Activated CD8-positive, alpha-beta T cell treated with anti-CD3 and anti-CD28 coated beads for 36 hours (primary cell): ENCODE data around the gene TMEM41A. TPM values are rescaled to one million over a fixed set of nuclear protein-coding genes. Genes with fewer than 3 reads are reported as not detected.
"Not testable (repeated sequence)": the region's sequence is repeated elsewhere in the genome, so short reads cannot be mapped to it uniquely, and the experiment has no call there.

Experiments
- ATAC-seq: fragments of 200-7000 bp; cut with Tn5 transposase; one replicate; pipeline ENCODE4 v1.10.0; 2021; ENCODE audit warnings: mild to moderate bottlenecking, moderate library complexity
- CTCF ChIA-PET: fragments of 350-600 bp; sonication (Branson Sonifier 250); formaldehyde crosslinking; loops from one replicate; lab custom pipeline; 2021; ENCODE audit warnings: antibody characterized with exemption; lab: Charles Lee
- POLR2A ChIA-PET: fragments of 350-600 bp; sonication (Branson Sonifier 250); formaldehyde crosslinking; loops from one replicate; lab custom pipeline; 2021; ENCODE audit warnings: antibody characterized with exemption; lab: Charles Lee
- DNase-seq: peaks from one replicate; pipeline ENCODE4 v3.0.0-alpha.2; 2020
- H3K27ac Mint-ChIP-seq: one replicate; pipeline ENCODE4 v1.8.0; 2021; ENCODE audit warnings: mild to moderate bottlenecking, mixed read lengths
- H3K27me3 Mint-ChIP-seq: one replicate; pipeline ENCODE4 v1.8.0; 2021; ENCODE audit warnings: mixed read lengths
- H3K36me3 Mint-ChIP-seq: one replicate; pipeline ENCODE4 v1.8.0; 2021; ENCODE audit warnings: low read depth, mixed read lengths
- H3K4me1 Mint-ChIP-seq: one replicate; pipeline ENCODE4 v1.8.0; 2021; ENCODE audit warnings: low read depth, mixed read lengths
- H3K4me3 Mint-ChIP-seq: one replicate; pipeline ENCODE4 v1.8.0; 2021; ENCODE audit warnings: mild to moderate bottlenecking, moderate library complexity, mixed read lengths
- H3K9me3 Mint-ChIP-seq: one replicate; pipeline ENCODE4 v1.8.0; 2021; ENCODE audit warnings: mixed read lengths
- CTCF ChIP-seq: fragments of 200-600 bp; IDR thresholded peaks from one replicate; pipeline ENCODE4 v1.8.0; 2022; ENCODE audit warnings: antibody characterized with exemption, mild to moderate bottlenecking
- intact Hi-C: fragments of 100-400 bp; cut with micrococcal nuclease; formaldehyde crosslinking; loops from one replicate; pipeline ENCODE4 v1.10.0; 2022
- total RNA-seq, 2 experiments: library from RNA; stranded (reverse); gene quantifications; one replicate each; pipeline ENCODE4 v1.2.3, GENCODE V29; 2021

The TMEM41A gene
- total RNA-seq, 2 experiments from 2014 or later, result 21.5 to 24.5 TPM

- ChIA-PET CTCF (no interaction called here), POLR2A (interaction anchor here (0.6 kb wide), 1 partner anchor 15 kb away, joined by 3 read pairs; no protein-coding TSS in a partner anchor)
- Mint-ChIP-seq H3K36me3 (peaks cover 35% of the 10 kb centered on the region), H3K27ac (no peak overlapping the region), H3K4me3 (no peak overlapping the region), H3K27me3 (no peaks in the 10 kb centered on the region), H3K4me1 (peaks cover 5% of the 10 kb centered on the region), H3K9me3 (no peaks in the 10 kb centered on the region)
- ATAC-seq (no peak), DNase-seq (no peak)
- intact Hi-C loops, result no loop called here
- no peak for TF ChIP-seq CTCF
Measured at GRCh38 chr3:185484296-185484695, 14.5 kb downstream of the TMEM41A start.

- Mint-ChIP-seq H3K27me3 (no peaks in the 10 kb centered on the region), H3K27ac (no peak overlapping the region), H3K36me3 (peaks cover 32% of the 10 kb centered on the region), H3K4me3 (no peak overlapping the region), H3K9me3 (no peaks in the 10 kb centered on the region), H3K4me1 (peaks cover 5% of the 10 kb centered on the region)
- TF ChIP-seq CTCF, result no peak
- CTCF ChIA-PET, result no interaction called here
- DNase-seq (no peak), ATAC-seq (no peak)
- intact Hi-C loops, result no loop called here
- POLR2A ChIA-PET, result no interaction called here
Measured at GRCh38 chr3:185479373-185479945, 19.4 kb downstream of the TMEM41A start.

- Mint-ChIP-seq H3K4me1 (no peaks in the 10 kb centered on the region), H3K9me3 (no peaks in the 10 kb centered on the region), H3K4me3 (no peak overlapping the region), H3K27ac (no peak overlapping the region), H3K36me3 (peaks cover 32% of the 10 kb centered on the region), H3K27me3 (no peaks in the 10 kb centered on the region)
- POLR2A ChIA-PET, result no interaction called here
- intact Hi-C loops, result no loop called here
- TF ChIP-seq CTCF, result no peak
- ATAC-seq (no peak), DNase-seq (no peak)
- CTCF ChIA-PET, result no interaction called here
Measured at GRCh38 chr3:185477316-185477715, 21.5 kb downstream of the TMEM41A start.

- ATAC-seq, POLR2A ChIA-PET, intact Hi-C loops, DNase-seq, H3K27ac Mint-ChIP-seq, H3K27me3 Mint-ChIP-seq, H3K4me3 Mint-ChIP-seq, H3K9me3 Mint-ChIP-seq, H3K4me1 Mint-ChIP-seq, CTCF ChIA-PET: not testable (repeated sequence)
- peaks cover 22% of the 10 kb centered on the region for H3K36me3 Mint-ChIP-seq
Measured at GRCh38 chr3:185474922-185475321, 23.9 kb downstream of the TMEM41A start.

GRCh38 chr3:185473290-185473815, 25.5 kb downstream of the TMEM41A start:
- no peak overlapping the region for H3K27ac Mint-ChIP-seq
- no peaks in the 10 kb centered on the region for H3K4me1 Mint-ChIP-seq
- H3K9me3 Mint-ChIP-seq, result no peaks in the 10 kb centered on the region
- ATAC-seq, result no peak
- intact Hi-C loops, result no loop called here
- H3K36me3 Mint-ChIP-seq, result peaks cover 22% of the 10 kb centered on the region
- no peaks in the 10 kb centered on the region for H3K27me3 Mint-ChIP-seq
- no peak overlapping the region for H3K4me3 Mint-ChIP-seq
- no peak for DNase-seq
- POLR2A ChIA-PET, result no interaction called here
- no peak for TF ChIP-seq CTCF
- CTCF ChIA-PET, result no interaction called here
